D721Med (cell line): ENCODE measurements around the gene GLRA1.

ENCODE experiments used
- DNase-seq: peaks from one replicate; pipeline ENCODE4 v3.0.0; 2011; ENCODE audit warnings: low spot score; ENCODE audit not compliant: insufficient read length
- FAIRE-seq: peaks from 2 replicates; lab custom pipeline; 2011; peaks lifted over from hg19 to GRCh38; lab: Jason Lieb, UNC
- CTCF ChIP-seq: IDR thresholded peaks from 2 replicates; pipeline ENCODE4 v1.5.1; 2012; ENCODE audit warnings: mild to moderate bottlenecking, control low read depth; ENCODE audit not compliant: insufficient read depth; ENCODE audit errors: missing control alignments

GLRA1 gene

GRCh38 chr5:151872701-151873100 is 52.0 kb downstream of the GLRA1 start:
- TF ChIP-seq CTCF, result no peak
- DNase-seq (no peak), FAIRE-seq (no peak)

- FAIRE-seq (no peak), DNase-seq (no peak)
- TF ChIP-seq CTCF, result no peak
Measured at GRCh38 chr5:151870820-151871219, 53.8 kb downstream of the GLRA1 start.

- FAIRE-seq, result no peak
- no peak for TF ChIP-seq CTCF
- DNase-seq, result no peak
Measured at GRCh38 chr5:151870271-151870670, 54.4 kb downstream of the GLRA1 start.

- TF ChIP-seq CTCF, result no peak
- DNase-seq, result no peak
- no peak for FAIRE-seq
Measured at GRCh38 chr5:151869843-151870242, 54.8 kb downstream of the GLRA1 start.

GRCh38 chr5:151868451-151868850 is 56.2 kb downstream of the GLRA1 start:
- no peak for FAIRE-seq
- TF ChIP-seq CTCF, result no peak
- no peak for DNase-seq

- FAIRE-seq (no peak), DNase-seq (no peak)
- no peak for TF ChIP-seq CTCF
Measured at GRCh38 chr5:151864061-151864748, 60.4 kb downstream of the GLRA1 start.

- TF ChIP-seq CTCF, result no peak
- FAIRE-seq, result no peak
- DNase-seq, result no peak
Measured at GRCh38 chr5:151863566-151863965, 61.1 kb downstream of the GLRA1 start.
